ENCODE results near the gene PPIF. TPM values are rescaled to one million over a fixed set of nuclear protein-coding genes. Genes with fewer than 3 reads are reported as not detected.

Gene PPIF
- total and polyA plus RNA-seq, 2 of the 13 experiments (the other 11 are each of a cell fraction or from before 2014, with no cell fraction given) = 147 to 157 TPM

GRCh38 chr10:79347894-79348639, 798 bp downstream of the PPIF start (continued):
- TF ChIP-seq ZSCAN9 (CRISPR knock-in tag; IDR thresholded peaks at IDR 0.05; ENCODE audit: borderline replicate concordance) = peak; percentile 76
- TF ChIP-seq, protein P1, sequence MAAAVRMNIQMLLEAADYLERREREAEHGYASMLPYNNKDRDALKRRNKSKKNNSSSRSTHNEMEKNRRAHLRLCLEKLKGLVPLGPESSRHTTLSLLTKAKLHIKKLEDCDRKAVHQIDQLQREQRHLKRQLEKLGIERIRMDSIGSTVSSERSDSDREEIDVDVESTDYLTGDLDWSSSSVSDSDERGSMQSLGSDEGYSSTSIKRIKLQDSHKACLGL (CRISPR knock-in tag; IDR thresholded peaks at IDR 0.05) = peak; percentile 56; the same call in 1 of the 2 replicates
- TF ChIP-seq FLYWCH1 (CRISPR knock-in tag; IDR thresholded peaks at IDR 0.05) = no peak; the same call in 1 of the 2 replicates
- 0 out of 2 replicates have a peak, but pooled peaks have one; percentile 41 for TF ChIP-seq PLSCR1 (CRISPR knock-in tag; IDR thresholded peaks at IDR 0.05; ENCODE audit: borderline replicate concordance)
- TF ChIP-seq, protein P2, sequence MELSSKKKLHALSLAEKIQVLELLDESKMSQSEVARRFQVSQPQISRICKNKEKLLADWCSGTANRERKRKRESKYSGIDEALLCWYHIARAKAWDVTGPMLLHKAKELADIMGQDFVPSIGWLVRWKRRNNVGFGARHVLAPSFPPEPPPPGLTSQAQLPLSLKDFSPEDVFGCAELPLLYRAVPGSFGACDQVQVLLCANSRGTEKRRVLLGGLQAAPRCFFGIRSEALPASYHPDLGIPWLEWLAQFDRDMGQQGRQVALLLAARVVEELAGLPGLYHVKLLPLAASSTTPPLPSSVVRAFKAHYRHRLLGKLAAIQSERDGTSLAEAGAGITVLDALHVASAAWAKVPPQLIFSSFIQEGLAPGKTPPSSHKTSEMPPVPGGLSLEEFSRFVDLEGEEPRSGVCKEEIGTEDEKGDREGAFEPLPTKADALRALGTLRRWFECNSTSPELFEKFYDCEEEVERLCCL (CRISPR knock-in tag; IDR thresholded peaks at IDR 0.05; ENCODE audit: borderline replicate concordance) = no peak
- no peak for TF ChIP-seq GATAD1 (CRISPR knock-in tag; IDR thresholded peaks at IDR 0.05)
- TF ChIP-seq, protein P3, sequence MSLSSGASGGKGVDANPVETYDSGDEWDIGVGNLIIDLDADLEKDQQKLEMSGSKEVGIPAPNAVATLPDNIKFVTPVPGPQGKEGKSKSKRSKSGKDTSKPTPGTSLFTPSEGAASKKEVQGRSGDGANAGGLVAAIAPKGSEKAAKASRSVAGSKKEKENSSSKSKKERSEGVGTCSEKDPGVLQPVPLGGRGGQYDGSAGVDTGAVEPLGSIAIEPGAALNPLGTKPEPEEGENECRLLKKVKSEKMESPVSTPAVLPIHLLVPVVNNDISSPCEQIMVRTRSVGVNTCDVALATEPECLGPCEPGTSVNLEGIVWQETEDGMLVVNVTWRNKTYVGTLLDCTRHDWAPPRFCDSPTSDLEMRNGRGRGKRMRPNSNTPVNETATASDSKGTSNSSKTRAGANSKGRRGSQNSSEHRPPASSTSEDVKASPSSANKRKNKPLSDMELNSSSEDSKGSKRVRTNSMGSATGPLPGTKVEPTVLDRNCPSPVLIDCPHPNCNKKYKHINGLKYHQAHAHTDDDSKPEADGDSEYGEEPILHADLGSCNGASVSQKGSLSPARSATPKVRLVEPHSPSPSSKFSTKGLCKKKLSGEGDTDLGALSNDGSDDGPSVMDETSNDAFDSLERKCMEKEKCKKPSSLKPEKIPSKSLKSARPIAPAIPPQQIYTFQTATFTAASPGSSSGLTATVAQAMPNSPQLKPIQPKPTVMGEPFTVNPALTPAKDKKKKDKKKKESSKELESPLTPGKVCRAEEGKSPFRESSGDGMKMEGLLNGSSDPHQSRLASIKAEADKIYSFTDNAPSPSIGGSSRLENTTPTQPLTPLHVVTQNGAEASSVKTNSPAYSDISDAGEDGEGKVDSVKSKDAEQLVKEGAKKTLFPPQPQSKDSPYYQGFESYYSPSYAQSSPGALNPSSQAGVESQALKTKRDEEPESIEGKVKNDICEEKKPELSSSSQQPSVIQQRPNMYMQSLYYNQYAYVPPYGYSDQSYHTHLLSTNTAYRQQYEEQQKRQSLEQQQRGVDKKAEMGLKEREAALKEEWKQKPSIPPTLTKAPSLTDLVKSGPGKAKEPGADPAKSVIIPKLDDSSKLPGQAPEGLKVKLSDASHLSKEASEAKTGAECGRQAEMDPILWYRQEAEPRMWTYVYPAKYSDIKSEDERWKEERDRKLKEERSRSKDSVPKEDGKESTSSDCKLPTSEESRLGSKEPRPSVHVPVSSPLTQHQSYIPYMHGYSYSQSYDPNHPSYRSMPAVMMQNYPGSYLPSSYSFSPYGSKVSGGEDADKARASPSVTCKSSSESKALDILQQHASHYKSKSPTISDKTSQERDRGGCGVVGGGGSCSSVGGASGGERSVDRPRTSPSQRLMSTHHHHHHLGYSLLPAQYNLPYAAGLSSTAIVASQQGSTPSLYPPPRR (CRISPR knock-in tag; IDR thresholded peaks at IDR 0.05; ENCODE audit: borderline replicate concordance) = 0 out of 2 replicates have a peak, but pooled peaks have one; percentile 64
- peak; percentile 79 for TF ChIP-seq TBX2 (CRISPR knock-in tag; IDR thresholded peaks at IDR 0.05; ENCODE audit: borderline replicate concordance)
- TF ChIP-seq NONO (IDR thresholded peaks at IDR 0.05) = no peak
- 0 out of 2 replicates have a peak, but pooled peaks have one; percentile 15 for TF ChIP-seq NONO (CRISPR knock-in tag; conservative IDR thresholded peaks at IDR 0.05)
- TF ChIP-seq ZNF17 (CRISPR knock-in tag; IDR thresholded peaks at IDR 0.05) = no peak
- TF ChIP-seq MTF1 (CRISPR knock-in tag; IDR thresholded peaks at IDR 0.05) = peak; percentile 87
- TF ChIP-seq, protein P4, sequence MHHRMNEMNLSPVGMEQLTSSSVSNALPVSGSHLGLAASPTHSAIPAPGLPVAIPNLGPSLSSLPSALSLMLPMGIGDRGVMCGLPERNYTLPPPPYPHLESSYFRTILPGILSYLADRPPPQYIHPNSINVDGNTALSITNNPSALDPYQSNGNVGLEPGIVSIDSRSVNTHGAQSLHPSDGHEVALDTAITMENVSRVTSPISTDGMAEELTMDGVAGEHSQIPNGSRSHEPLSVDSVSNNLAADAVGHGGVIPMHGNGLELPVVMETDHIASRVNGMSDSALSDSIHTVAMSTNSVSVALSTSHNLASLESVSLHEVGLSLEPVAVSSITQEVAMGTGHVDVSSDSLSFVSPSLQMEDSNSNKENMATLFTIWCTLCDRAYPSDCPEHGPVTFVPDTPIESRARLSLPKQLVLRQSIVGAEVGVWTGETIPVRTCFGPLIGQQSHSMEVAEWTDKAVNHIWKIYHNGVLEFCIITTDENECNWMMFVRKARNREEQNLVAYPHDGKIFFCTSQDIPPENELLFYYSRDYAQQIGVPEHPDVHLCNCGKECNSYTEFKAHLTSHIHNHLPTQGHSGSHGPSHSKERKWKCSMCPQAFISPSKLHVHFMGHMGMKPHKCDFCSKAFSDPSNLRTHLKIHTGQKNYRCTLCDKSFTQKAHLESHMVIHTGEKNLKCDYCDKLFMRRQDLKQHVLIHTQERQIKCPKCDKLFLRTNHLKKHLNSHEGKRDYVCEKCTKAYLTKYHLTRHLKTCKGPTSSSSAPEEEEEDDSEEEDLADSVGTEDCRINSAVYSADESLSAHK (CRISPR knock-in tag; IDR thresholded peaks at IDR 0.05; ENCODE audit: borderline replicate concordance) = no peak
- no peak for TF ChIP-seq ZNF839 (CRISPR knock-in tag; IDR thresholded peaks at IDR 0.05; ENCODE audit: borderline replicate concordance)
- no peak for TF ChIP-seq ZNF12 (CRISPR knock-in tag; IDR thresholded peaks at IDR 0.05)
- TF ChIP-seq ZMAT3 (CRISPR knock-in tag; conservative IDR thresholded peaks at IDR 0.05) = peak; percentile 78; the same call in 1 of the 2 replicates

Measured in HepG2 (cell line).